Measurements from ENCODE around the gene RALGAPA2.

Gene RALGAPA2

DNA sequence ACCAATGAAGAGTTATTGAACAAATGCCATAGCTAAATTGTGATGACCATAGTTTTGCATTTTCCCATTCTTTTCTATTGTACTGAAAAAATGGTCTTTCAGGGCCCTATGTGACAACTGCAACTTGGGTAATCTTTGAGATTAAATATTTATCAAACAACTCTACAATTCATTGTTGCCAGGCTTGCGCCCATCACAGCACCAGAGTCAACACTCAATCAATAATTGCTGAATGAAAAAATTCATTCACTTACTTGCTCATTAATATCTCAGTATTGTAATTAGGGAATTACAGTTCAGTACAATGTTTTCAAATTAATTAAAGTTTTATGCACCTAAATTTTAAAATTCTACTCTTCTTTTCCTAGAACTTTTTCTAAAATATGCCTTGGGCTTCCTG is 7.7 kb upstream of the RALGAPA2 start:
- no peak for DNase-seq

DNA sequence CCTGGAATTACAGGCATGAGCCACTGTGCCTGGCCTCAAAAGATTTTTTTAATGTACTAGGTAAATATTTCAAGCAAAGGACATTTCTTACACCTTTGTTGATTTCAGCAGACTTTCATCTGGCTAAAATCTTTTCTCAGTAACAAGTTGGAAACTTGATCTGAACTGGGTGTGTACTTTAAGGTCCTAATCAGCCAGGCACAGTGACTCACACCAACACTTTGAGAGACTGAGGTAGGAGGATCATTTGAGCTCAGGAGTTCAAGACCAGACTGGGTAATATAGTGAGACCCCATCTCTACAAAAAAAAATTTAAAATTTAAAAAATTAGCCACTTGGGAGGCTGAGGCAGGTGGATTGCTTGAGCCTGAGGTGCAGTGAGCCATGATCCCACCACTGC is 7.0 kb upstream of the RALGAPA2 start:
- DNase-seq = no peak

DNA sequence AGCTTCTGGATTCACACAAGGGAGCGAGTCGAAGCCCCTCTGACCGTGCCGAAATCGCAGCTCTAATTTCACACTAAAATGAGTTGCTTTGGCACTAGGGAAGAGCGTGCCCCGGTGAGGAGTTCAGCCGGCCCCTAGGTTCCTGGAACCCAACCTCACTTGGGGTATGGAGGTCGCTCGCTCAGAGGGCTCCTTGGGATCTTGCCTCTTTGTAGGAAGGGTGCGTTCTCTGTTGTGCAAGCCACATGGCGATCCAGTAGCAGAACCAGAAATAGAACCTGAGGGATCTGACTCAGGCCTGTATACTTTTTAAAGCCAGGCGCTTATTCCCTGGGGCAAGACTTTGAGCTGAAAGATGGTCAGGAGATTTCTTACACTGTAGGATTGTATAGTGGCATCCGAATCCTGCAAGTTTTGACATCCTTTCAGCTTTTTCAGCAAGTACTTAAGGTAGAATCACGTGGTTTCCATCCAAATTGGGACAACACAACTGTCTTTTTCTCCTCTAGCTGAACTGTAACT is 861 bp upstream of the RALGAPA2 start:
- DNase-seq = no peak

DNA sequence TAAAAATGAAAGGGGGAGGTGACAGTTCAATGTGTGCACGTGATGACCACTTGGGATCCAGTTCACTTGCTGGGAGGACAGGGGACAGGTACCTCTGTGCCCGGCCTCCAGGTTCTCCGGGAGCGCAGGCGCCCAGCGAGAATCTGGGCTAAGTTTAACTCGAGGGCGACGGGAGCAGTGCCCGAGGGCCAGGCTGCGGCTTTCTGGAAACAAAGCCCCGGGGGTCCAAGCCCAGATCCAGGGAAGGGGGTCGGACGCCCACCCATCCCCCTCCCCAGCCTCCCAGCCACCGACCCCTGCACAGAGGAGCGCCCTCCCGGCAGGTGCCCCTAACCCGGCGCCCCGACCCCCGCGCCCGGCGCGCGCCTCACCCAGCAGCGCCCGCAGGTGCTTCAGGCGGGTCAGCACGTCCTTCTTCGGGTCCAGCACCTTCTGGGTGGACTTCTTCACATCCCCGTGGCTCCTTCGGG is 405 bp downstream of the RALGAPA2 start:
- no peak for DNase-seq

DNA sequence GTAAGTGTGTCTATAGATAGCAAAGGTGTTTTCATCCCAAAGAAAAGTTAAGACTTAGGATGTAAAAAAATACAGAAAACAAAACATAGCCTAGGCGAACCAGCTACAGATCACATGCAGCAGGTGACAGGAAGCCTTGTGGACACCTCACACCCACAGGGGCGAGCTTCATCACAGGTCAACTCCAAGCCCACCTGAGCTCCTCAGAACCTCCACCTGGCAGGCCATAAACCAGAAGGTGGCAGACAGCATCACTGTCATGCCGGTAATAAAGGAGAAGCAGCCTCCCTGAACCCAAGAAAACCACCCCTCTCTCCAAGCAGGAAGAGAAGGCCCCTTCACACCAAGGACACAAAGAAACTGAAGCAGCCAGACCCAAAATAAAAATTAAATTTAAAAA is 1.0 kb downstream of the RALGAPA2 start:
- DNase-seq = peak; percentile 23 to 40

DNA sequence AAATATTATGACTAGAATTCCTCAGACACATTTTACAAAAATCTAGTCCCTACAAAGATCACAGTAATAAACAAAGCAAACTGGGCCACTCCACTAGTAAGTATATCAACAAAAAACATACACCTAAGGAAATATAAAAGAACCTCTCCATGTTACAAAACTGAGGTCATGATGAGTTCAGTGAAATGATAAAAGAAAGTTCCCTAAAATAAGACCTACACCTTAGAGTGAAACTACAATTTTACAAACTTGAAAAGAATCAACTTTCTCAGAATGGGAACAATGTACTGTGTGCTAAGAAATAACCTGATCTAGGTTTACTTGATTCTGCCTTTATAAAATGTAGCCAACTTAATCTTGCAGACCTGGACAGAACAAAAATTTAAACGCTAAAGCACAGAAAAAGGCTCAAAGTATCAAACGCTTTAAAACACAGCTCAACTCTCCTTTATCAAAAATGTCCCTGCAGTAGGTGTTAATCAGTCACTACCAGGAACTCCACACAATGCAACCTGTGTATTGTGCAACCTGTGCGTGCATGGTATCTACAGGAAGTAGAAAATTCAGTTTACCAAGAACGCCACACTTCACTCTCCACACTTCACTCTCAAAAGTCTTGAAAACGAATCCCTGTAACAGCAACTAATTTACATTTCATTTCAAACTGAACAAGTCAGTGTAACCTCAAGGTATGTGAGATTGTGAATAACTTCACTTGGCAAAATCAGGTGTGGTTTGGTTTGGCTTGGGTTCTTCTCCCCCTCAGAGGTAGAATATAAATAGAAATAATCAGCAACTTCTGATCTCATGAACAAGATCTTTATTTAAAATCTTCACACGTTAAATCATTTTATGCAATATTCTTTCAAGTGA is 1.8 kb downstream of the RALGAPA2 start:
- peak in 1 of 2 donors; percentile 39 for DNase-seq

DNA sequence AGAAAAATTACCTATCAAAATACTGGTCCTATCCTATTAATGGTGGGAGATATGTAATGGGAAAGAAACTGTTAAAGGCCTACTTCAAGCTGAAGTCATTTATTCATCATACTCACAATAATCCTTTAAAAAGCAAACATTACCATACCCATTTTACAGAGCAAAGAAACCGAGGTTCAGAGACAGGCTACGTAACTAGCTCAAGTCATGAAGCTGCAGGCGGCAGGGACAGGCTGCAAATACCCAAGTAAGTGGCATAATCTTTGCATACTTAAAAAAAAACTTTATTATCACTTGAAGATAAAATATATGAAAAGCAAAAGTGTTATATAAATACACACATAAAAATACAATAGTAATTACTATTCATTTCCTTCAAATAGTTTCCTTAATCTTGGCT is 2.6 kb downstream of the RALGAPA2 start:
- no peak for DNase-seq

DNA sequence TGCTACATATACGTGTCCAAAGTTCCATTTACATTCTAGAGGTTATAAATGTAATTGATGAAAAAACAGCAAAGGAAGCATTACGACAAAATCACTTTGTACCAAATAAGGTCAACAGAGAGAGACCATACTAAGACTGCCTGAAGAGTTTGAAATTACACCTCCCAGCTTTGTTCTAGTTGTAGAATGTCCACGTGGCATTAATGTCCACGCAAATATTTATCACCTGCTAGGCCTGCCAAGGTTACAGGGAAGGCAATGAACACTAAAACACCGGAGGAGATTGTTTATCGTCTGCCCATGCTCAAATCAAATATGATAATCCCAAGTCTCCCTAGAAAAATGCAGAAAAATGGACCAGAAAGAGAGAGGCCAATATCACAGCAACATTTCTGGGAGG is 6.2 kb downstream of the RALGAPA2 start:
- no peak for DNase-seq

DNA sequence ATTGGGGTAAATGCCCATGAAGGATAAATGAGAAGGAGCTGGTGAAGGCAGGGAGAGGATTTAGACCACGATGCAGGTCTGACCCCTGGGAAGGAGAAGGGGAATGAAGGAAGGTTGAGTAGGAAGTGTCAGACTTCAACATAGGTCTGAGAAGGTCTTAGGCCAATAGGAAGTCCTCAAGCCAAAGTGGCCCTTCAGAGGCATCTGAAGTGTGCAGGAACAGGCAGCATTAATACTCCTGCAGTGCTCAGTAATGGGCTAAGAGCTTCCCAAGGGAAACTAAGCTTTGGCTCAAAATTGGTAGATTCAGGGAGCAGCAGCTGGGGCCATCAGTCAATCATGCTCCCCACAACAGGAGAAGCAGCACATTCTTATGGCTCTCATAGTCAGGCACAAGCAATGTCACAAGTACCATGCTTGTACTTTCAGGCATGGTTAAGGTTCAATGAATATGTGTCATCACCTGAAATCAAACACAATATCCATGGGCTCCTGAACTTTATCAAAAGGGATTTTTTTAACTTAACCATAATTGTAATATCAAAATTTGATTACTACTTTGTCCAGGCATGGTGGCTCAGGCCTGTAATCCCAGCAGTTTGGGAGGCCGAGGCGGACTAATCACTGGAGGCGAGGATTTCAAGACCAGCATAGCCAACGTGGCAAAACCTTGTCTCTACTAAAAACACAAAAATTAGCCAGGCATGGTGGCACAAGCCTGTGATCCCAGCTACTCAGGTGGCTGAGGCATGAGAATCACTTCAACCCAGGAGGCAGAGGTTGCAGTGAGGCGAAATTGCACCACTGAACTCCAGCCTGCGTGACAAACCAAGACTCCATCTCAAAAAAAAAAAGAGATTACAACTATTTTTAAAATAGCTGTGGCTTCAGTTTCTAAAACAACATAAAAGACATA is 9.9 kb downstream of the RALGAPA2 start:
- no peak for DNase-seq

DNA sequence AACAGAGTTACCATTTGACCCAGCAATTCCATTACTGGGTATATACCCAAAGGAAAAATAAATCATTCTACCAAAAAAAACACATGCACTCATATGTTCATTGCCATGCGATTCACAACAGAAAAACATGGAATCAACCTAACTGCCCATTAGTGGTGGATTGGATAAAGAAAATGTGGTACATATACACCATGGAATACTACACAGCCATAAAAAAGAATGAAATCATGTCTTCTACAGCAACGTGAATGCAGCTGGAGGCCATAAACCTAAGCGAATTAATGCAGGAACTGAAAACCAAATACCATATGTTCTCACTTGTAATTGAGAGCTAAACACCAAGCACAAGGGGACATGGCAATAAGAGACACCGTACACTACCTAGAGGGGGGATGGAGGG is 12.5 kb downstream of the RALGAPA2 start:
- DNase-seq = no peak

DNA sequence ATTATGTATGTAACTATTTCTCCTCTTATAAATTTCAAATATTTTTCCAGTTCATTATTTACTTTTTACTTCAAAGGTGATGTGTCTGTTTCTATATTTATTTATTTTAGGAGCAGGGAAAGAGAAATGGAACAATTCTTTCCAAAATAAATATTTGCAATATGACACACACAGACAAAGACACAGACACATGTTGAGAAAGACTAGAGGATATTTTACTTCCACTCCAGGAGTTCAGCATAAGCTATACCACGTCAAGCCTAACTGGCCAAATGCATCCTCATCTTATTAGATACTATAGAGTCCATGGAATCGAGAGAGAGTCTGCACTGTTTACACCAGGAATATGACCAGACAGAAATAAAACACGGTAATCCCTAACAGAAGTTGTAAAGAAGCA is 13.3 kb downstream of the RALGAPA2 start:
- DNase-seq = no peak

DNA sequence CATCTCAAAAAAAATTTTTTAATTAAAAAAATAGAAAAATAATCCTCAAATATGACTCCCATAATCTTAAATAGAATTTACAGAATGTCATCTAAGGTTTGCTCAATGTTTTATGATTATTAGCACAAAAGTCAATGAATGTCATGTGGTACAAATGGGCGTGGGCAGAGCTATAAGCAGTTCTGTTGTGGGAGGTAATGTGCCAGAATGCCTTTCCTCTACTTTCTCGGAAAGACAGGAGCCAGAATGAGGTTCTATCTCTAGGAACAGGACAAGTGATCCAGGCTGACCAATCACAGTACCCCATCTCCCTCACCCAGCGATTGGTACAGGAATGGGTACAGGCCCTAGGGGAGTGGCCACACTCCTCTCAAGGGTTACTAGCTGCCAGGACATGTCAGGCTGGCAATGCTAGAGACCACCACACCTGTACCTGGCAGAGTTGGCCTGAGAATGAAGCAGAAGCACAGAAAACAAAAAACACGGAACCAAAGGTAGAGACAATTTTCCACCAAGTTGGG is 15.1 kb downstream of the RALGAPA2 start:
- no peak for DNase-seq

DNA sequence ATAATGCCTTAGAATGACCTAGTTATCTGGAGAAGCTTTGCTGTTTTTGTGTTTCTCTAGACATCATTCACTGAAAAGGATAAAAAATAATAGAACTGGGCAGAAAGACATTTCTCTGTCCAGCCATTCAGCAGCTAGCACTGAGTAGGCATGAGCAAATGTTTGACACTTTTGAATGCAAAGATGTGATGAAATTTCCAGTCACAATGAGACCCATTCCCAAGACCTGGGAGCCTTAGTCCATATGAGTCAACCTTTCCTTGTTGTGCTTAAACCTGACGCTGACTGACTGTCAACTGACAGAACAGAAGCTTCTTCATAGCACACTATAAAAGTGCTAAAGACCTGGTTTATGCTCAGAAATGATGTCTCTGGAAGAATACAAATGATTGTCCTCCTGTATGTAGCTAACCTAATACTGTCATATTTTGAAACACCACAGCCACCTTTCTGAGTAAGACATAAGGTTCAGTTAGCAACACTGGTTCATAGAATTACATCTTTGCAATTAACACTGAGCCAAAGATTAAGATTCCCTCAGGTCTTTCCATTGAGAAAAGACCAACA is 17.1 kb downstream of the RALGAPA2 start:
- DNase-seq = no peak

DNA sequence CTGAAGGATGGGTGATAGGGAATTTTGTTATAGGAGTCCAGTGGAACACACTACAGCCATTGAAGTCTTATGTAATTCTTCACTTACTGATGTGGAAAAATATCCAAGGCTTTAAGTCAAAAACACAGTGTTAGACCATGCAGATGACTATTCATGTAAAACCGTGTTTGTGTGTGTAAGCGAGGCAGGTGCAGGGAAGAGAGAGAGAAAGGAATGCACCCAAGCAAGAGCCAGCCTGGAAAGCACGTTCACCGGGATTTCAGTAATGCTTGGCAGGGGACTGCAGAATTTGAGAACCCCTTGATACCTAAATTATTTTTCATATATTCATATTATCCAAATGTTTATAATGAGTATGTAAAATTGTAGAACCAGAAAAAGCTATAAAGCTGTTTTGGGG is 17.9 kb downstream of the RALGAPA2 start:
- no peak for DNase-seq

DNA sequence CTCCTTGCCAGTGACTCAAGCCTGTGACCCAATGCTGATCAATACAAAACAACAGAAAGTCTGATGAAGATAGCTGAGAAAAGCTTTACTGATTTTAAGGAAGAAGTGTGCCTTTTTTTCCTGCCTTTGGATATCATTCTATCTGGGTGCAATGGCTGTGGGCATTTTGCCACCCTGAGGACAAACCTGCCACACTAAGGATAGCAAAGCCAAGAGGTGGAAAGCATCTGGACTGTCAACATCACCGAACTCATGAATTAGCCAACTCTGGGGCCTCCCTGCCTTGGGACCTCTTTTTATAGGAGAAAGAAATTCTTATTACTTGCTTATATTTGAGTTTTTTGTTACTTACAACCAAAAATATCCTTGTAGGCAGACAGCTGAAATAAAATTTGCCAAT is 19.9 kb downstream of the RALGAPA2 start:
- no peak for DNase-seq

DNA sequence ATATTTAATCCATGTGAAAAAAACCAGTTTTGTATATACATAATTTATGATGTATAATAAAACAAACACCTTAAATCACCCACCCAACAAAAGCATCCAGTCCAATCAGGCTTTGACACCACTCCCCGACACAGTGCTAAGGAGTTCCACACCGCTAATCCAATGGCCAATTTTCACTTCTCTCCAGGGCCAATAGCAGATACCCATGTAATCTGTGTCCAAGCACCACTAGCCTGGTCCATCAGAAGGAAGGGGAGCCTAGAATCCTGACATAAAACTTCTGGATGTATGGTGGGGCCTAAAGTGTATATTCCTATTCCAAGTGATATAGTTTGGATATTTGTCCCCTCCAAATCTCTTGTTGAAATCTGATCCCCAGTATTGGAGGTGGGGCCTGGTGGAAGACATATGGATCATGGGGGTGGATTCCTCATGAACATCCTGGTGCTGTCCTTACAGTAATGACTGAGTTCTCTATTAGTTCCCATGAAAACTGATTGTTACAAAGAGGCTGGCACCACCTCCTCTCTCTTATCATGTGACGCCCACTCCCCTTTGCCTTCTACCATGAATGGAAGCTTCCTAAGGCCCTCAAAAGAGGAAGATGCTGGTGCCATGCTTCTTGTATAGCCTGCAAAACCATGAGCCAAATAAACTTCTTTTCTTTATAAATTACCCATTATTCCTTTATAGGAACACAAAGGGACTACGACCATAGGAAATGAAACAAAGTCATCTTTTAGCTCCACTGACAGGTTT is 20.8 kb downstream of the RALGAPA2 start:
- no peak for DNase-seq

DNA sequence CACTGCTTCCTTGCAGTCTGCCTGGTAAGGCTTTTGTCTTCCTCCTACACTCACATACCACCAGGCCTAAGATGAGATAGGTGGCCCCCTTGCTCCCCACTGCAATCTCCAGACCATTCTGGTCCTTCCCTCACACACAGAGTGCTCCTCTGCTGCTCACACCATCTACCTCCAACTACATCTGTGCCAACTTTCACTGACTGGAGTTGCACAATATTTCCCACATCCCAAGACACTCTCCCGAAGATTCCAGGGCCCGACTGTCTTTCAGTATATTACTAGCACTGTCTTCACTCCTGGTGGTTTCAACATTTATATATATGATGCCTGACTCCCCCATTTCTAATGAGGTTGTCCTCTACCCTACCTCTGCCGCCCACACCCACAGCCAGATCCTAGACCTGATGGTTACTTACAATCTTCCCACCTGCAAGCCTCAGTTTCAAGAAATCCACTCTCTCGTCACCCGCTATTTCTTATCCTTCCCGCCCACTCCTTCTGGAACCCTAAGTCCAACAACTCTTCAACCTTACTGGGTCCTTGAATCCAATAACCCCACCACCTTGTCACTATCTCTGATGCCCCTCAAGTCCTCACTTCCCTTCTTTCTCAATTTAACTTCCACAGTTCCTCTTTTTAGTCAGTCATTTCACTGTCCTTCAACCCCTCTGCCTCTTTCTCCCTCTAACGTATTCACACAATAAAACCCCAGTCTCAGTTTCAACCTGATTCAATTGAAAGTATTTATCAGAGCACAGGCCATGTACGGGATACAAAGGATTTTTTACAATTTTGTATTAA is 21.6 kb downstream of the RALGAPA2 start:
- no peak for DNase-seq

DNA sequence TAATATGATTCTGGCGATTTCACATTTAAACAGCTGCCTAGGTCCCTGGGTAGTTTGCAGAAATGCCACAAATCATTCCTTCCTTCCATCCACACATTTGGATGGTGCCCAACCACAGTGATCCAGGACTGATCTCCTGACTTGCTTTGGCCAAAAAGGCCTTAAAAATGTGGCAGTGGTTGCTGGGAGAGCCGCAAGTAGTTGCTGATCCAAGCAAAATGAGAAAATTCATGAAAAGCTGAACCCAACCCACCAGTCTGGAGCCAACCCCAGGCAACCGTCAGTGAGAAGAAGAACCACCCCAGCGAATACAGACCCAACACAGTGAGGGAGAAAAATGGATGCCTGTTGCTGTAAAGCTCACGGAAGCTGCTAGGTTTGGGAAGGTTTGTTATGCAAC is 25.1 kb downstream of the RALGAPA2 start:
- DNase-seq = no peak

DNA sequence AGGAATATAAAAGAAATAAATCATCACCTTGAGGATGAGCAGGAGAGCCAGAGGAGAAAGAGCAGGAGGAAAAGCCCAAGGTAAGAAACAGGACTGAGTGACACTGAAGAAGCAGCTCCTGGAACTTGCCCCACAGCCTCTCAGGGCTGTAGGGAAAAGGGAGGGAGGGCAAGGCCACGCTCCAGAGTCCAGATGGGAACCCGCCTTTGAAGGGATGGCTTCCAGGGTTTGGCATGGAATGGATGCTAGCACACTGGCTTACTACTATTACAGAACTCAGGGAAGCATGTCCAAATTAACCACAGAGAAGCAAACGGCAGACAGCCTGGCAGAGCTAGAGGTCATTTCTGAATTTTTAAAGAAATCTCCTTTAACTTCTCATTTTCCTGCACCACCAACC is 26.8 kb downstream of the RALGAPA2 start:
- no peak for DNase-seq

DNA sequence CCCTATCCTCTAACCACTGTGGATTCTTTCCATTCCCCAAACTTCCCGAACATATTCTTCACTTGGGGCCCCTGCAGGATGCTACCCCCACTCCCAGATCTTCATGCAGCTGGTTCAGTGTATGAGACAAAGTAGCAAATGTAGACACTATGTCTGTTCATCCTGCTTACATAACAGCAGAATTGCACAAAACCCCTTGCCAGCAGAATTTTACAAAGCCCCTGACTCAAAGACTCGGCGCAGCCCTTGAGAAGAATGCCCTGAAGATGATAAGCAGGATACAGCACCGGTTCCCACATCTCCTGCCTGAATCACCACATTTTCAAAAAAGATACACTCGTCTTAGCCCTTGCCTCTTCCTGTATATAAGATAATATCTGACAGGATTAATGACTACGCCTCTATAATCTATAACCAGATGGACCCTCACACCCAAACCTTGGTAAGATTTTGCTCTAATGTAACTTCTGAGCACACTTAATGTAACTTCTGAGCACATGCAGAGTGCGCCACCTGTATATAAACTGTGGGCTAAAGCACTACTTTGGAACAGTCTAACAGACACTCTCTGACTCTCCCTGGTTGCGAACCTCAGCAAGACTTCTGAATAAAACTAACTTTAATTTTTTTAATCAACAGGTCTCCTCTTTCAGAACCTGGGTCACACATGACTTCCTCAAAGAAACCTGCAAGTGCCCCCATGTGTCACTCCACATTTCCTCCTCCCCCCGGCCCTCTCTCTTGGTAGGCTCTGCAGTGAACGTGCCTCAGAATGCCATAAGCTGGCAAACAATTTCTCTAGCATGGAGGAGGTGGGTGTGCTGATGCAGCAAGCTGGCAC is 28.7 kb downstream of the RALGAPA2 start:
- DNase-seq = no peak

All from CD4-positive, alpha-beta T cell treated with Interleukin-4 for 1 hour (primary cell).